Measurements from ENCODE around the gene OTC.

DNA sequence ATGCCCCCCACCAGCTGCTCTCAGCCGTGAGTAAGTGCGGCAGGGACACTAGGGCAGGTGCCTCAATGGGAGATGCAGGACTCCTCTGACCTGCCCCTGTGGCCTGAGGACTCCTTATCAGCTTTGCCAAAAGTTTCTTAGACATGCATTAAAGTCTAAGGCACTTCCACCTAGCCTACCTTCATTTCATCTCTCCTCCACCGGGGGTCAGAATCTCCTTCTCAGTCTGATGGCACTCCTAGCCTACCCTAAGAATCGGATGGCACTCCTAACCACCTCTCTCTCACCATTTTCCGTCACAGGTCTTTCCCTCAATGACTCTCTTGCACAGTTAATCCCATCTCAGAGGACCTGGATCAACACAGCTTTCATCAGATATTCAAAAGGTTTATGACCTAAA is 85.9 kb downstream of the OTC start:
- TF ChIP-seq, protein P1, sequence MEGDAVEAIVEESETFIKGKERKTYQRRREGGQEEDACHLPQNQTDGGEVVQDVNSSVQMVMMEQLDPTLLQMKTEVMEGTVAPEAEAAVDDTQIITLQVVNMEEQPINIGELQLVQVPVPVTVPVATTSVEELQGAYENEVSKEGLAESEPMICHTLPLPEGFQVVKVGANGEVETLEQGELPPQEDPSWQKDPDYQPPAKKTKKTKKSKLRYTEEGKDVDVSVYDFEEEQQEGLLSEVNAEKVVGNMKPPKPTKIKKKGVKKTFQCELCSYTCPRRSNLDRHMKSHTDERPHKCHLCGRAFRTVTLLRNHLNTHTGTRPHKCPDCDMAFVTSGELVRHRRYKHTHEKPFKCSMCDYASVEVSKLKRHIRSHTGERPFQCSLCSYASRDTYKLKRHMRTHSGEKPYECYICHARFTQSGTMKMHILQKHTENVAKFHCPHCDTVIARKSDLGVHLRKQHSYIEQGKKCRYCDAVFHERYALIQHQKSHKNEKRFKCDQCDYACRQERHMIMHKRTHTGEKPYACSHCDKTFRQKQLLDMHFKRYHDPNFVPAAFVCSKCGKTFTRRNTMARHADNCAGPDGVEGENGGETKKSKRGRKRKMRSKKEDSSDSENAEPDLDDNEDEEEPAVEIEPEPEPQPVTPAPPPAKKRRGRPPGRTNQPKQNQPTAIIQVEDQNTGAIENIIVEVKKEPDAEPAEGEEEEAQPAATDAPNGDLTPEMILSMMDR (IDR thresholded peaks at IDR 0.05; ENCODE audit: low read length): no peak
- no peak for TF ChIP-seq EZH2 (IDR thresholded peaks at IDR 0.05; ENCODE audit: borderline replicate concordance, low read length)
